Kidney epithelial cell (primary cell): ENCODE measurements around the gene TSEN54. TPM values are rescaled to one million over a fixed set of nuclear protein-coding genes. Genes with fewer than 3 reads are reported as not detected.

Experiments
- DNase-seq: peaks from one replicate; pipeline ENCODE4 v3.0.0-alpha.2; 2010; ENCODE audit warnings: low read depth
- H3K27me3 ChIP-seq: 2 replicates; pipeline ENCODE4 v1.6.0; 2011; ENCODE audit warnings: low read length; ENCODE audit not compliant: control insufficient read depth, insufficient read depth
- H3K36me3 ChIP-seq: 2 replicates; pipeline ENCODE4 v1.5.1; 2011; ENCODE audit warnings: low read length; ENCODE audit not compliant: control insufficient read depth, insufficient read depth
- H3K4me3 ChIP-seq: 2 replicates; pipeline ENCODE4 v1.5.1; 2011; ENCODE audit warnings: low read depth, mild to moderate bottlenecking, control low read depth, low read length
- total RNA-seq: library from RNA; depleted of rRNA; stranded (reverse); fragments of >200 nt; gene quantifications from 2 replicates; pipeline ENCODE4 v1.2.3, GENCODE V29; 2015
- TF ChIP-seq, protein P1 (sequence below): IDR thresholded peaks from 2 replicates; pipeline ENCODE4 v1.5.1; 2011; ENCODE audit warnings: mild to moderate bottlenecking, moderate library complexity, low read length, control low read depth, inconsistent platforms; ENCODE audit not compliant: insufficient read depth, poor library complexity, severe bottlenecking

TSEN54 gene
- 22.5 and 23.5 TPM in 2 replicates for total RNA-seq

DNA sequence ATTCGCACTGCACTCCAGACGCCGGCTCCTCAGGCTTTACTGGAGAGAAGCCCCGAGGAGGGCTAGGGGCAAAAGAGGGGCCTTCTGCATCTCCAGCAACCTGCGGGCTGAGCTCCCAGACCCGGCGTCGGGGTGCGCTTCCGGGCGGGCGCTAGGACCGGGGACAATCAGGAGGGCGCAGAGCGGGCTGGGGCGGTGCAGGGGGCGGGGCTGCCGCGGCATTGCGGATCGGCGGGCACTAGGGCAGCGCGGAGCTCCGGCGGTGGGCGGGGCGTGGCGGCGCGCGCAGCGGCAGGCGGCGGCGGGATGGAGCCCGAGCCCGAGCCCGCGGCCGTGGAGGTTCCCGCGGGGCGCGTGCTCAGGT lies at the start of gene TSEN54:
Gene TSEN54 (plus strand): TSS at position 274 of the 364 bp plus-strand sequence. CDS start 33 bp downstream, at position 307.
- H3K36me3 ChIP-seq: peaks cover 3% of the 10 kb centered on the region
- no peaks in the 10 kb centered on the region for H3K27me3 ChIP-seq
- H3K4me3 ChIP-seq: peak within 1 kb of the TSS; percentile 89
- peak; percentile 42 for DNase-seq
- TF ChIP-seq, protein P1, sequence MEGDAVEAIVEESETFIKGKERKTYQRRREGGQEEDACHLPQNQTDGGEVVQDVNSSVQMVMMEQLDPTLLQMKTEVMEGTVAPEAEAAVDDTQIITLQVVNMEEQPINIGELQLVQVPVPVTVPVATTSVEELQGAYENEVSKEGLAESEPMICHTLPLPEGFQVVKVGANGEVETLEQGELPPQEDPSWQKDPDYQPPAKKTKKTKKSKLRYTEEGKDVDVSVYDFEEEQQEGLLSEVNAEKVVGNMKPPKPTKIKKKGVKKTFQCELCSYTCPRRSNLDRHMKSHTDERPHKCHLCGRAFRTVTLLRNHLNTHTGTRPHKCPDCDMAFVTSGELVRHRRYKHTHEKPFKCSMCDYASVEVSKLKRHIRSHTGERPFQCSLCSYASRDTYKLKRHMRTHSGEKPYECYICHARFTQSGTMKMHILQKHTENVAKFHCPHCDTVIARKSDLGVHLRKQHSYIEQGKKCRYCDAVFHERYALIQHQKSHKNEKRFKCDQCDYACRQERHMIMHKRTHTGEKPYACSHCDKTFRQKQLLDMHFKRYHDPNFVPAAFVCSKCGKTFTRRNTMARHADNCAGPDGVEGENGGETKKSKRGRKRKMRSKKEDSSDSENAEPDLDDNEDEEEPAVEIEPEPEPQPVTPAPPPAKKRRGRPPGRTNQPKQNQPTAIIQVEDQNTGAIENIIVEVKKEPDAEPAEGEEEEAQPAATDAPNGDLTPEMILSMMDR: no peak

GRCh38 chr17:75468291-75468754 lies 48.0 kb upstream of the TSEN54 start:
- TF ChIP-seq, protein P1: no peak
- Histone ChIP-seq H3K27me3 (no peaks in the 10 kb centered on the region), H3K4me3 (no peak overlapping the region), H3K36me3 (no peaks in the 10 kb centered on the region)
- no peak for DNase-seq

DNA sequence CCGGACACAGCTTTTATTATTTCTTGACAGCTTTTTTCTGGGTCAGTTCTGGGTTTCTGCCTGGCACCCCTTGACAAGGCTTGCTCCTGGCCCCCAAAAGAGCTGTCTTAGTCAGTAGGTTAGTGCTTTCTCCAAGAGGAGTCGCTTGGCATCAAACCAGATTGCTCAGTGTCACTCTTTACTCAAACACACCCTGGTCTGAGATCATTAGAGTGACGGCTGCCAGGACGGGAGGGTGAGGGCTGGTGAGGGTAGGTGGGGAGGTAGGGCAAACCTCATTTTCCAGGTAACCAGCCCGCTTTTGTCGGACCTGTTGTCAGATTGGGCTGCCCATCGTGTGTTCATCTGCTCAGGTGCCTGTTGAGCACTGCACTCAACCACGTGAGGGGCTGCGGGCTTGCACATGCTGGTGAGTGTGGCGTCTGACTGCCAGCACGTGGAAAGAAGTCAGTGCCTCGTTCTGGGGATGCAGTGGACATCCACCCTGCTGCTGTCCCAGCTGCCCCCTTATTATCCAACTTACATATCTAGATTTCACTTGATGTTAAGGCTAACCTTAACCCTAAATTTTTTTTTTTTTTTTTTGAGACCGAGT lies 47.5 kb upstream of the TSEN54 start:
- H3K4me3 ChIP-seq: no peak overlapping the region
- no peaks in the 10 kb centered on the region for H3K36me3 ChIP-seq
- TF ChIP-seq, protein P1: no peak
- no peak for DNase-seq
- H3K27me3 ChIP-seq: no peaks in the 10 kb centered on the region

DNA sequence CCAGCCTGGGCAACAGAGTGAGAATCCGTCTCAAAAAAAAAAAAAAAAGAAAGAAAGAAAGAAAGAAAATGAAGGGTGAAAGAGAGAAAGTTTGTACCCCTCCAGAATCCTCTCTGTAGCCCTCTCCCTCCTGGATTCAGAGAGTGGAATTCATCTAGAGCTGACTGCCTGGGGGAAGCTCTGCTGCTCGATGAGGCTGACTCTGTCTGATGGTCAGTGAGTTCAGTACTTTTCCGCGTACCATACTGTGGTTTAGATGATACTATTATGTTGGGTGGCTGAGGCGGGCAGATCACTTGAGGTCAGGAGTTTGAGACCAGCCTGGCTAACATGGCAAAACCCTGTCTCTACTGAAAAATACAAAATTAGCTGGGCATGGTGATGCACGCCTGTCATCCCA lies 45.1 kb upstream of the TSEN54 start:
- TF ChIP-seq, protein P1: no peak
- Histone ChIP-seq H3K4me3 (no peak overlapping the region), H3K27me3 (no peaks in the 10 kb centered on the region), H3K36me3 (no peaks in the 10 kb centered on the region)
- DNase-seq: no peak

GRCh38 chr17:75472119-75472518 lies 44.2 kb upstream of the TSEN54 start:
- Histone ChIP-seq H3K27me3 (no peaks in the 10 kb centered on the region), H3K36me3 (no peaks in the 10 kb centered on the region), H3K4me3 (no peak overlapping the region)
- no peak for DNase-seq
- TF ChIP-seq, protein P1: no peak

GRCh38 chr17:75473246-75473645 lies 43.1 kb upstream of the TSEN54 start:
- Histone ChIP-seq H3K4me3 (no peak overlapping the region), H3K27me3 (no peaks in the 10 kb centered on the region), H3K36me3 (no peaks in the 10 kb centered on the region)
- no peak for DNase-seq
- TF ChIP-seq, protein P1: no peak
